ENCODE data around the gene DHRS3. TPM values are rescaled to one million over a fixed set of nuclear protein-coding genes. Genes with fewer than 3 reads are reported as not detected.

Gene DHRS3
- total RNA-seq, 3 donors from 2014 or later, result 85.9 to 141 (median 90.1) TPM

DNA sequence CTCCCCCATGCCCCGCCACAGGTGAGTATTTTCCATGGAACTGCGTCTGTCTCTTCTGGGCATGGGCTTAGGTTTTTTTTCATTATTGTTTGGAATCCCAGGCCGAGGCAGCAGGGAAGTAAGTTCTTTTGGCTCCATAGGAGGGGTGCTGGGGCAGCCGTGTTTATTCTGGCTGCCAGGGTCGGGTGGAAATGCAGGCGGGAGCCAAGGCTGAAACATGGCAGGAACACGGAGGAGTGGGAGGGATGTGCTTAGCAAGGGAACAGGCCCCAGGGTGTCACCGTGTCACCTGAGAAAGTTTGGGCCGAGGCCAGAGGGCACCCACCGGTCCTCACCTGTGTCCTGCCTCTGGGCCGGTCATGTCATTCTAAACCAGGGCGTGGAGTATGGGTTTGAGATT is 4.5 kb upstream of the DHRS3 start:
- Histone ChIP-seq H3K4me1 (ENCODE audit: low read depth) (peaks cover 9% of the 10 kb centered on the region), H3K4me3 (no peak overlapping the region), H3K36me3 (ENCODE audit: low read depth) (no peaks in the 10 kb centered on the region), H3K9me3 (no peaks in the 10 kb centered on the region)
- TF ChIP-seq, protein P1, sequence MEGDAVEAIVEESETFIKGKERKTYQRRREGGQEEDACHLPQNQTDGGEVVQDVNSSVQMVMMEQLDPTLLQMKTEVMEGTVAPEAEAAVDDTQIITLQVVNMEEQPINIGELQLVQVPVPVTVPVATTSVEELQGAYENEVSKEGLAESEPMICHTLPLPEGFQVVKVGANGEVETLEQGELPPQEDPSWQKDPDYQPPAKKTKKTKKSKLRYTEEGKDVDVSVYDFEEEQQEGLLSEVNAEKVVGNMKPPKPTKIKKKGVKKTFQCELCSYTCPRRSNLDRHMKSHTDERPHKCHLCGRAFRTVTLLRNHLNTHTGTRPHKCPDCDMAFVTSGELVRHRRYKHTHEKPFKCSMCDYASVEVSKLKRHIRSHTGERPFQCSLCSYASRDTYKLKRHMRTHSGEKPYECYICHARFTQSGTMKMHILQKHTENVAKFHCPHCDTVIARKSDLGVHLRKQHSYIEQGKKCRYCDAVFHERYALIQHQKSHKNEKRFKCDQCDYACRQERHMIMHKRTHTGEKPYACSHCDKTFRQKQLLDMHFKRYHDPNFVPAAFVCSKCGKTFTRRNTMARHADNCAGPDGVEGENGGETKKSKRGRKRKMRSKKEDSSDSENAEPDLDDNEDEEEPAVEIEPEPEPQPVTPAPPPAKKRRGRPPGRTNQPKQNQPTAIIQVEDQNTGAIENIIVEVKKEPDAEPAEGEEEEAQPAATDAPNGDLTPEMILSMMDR (IDR thresholded peaks at IDR 0.05), result no peak
- intact Hi-C loops (cut with DNase I, micrococcal nuclease), result loop anchor here (10.0 kb wide), 2 partner anchors 298 to 308 kb away; no protein-coding TSS in a partner anchor
- ATAC-seq (no peak), DNase-seq (no peak)

DNA sequence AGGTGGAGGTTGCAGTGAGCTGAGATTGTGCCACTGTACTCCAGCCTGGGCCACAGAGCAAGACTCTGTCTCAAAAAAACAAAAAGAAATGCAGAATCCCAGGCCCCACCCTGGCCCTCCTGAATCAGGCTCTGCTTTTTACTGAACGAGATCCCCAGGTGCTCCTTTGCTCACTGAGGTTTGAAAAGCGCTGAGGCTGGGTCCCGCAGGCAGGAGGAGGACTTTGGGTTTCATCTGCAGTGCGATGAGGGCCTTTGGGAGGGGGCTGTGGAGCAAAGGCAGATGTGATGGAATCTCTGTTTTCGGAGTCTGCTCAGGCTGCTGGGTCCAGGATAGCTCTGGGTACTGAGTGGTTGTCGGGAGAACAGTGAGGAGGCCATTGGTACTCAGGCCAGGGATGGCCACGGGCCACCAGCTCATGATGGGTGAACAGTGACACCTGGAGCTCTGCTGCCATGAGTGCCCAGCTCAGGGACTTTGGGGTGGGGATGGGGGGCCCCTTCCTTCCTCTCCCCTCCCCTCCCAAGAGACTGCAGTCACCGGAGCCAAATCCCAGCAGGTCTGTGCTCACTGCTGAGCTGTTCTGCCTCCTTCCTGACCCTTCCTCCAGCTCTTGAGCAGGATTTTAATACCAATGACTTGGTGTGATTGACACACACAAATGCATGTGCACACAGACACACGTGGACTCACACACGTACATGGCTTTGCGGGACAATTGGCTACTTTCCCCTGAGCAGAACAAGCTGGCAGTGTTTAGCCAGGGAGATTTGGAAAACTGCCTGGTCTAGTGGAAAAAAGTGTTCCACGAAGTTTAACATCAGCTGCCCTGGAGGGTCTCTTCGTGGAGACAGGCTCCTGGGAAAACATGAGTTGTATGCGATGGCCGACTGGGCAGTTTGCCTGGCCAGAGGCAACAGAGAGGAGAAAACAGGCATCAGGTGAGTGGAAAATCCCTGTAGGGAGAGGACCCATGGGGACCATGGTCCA is 3.6 kb upstream of the DHRS3 start:
- ATAC-seq, result no peak
- intact Hi-C loops (cut with DNase I, micrococcal nuclease), result loop anchor here (10.0 kb wide), 2 partner anchors 297 to 307 kb away; no protein-coding TSS in a partner anchor
- TF ChIP-seq, protein P1 (IDR thresholded peaks at IDR 0.05), result no peak
- DNase-seq, result no peak
- H3K4me1 ChIP-seq (ENCODE audit: low read depth), result peaks cover 9% of the 10 kb centered on the region
- no peaks in the 10 kb centered on the region for H3K9me3 ChIP-seq
- H3K4me3 ChIP-seq, result no peak overlapping the region
- no peaks in the 10 kb centered on the region for H3K36me3 ChIP-seq (ENCODE audit: low read depth)

DNA sequence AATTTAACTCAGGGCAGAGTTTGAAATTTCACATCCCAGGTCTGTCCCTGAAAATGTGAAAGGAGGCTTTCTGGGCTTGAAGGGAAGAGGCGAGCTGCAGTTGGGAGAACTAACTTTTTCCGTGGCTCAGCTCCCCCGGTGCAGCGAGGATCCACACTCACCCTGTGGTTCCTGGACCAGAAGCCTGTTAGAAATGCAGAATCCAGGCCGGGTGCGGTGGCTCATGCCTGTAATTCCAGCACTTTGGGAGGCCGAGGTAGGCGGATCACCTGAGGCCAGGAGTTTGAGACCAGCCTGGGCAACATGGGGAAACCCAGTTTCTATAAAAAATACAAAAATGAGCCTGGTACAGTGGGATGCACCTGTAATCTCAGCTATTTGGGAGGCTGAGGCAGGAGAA is 2.9 kb upstream of the DHRS3 start:
- peaks cover 9% of the 10 kb centered on the region for H3K4me1 ChIP-seq (ENCODE audit: low read depth)
- H3K9me3 ChIP-seq, result no peaks in the 10 kb centered on the region
- ATAC-seq (no peak), DNase-seq (no peak)
- TF ChIP-seq, protein P1 (IDR thresholded peaks at IDR 0.05), result no peak
- no peaks in the 10 kb centered on the region for H3K36me3 ChIP-seq (ENCODE audit: low read depth)
- intact Hi-C loops (cut with DNase I, micrococcal nuclease), result loop anchor here (10.0 kb wide), 2 partner anchors 296 to 306 kb away; no protein-coding TSS in a partner anchor
- H3K4me3 ChIP-seq, result no peak overlapping the region

DNA sequence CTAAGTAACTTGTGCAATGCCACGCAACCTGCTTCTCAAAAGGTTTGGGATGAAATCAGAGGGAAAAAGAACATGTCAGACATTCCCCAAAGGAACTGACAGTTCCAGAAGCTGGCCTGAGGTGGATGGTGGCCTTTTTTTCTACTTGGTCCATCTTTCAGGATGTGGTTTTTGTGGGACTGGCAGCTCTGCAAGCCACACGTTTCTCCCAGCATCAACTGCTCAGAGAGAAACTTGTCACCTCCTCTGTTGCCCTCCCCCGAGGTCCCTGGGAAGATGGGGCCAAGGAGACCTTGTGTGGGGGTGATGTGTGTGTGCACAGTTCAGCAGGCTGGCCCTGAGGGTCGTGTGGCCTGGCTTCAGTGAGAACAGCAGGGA is 2.5 kb upstream of the DHRS3 start:
- Histone ChIP-seq H3K36me3 (ENCODE audit: low read depth) (no peaks in the 10 kb centered on the region), H3K9me3 (no peaks in the 10 kb centered on the region), H3K4me3 (no peak overlapping the region), H3K4me1 (ENCODE audit: low read depth) (peaks cover 9% of the 10 kb centered on the region)
- TF ChIP-seq, protein P1 (IDR thresholded peaks at IDR 0.05), result no peak
- ATAC-seq, result no peak
- intact Hi-C loops (cut with DNase I, micrococcal nuclease), result loop anchor here (10.0 kb wide), 2 partner anchors 296 to 306 kb away; no protein-coding TSS in a partner anchor
- peak in 1 of 3 donors; percentile 21 for DNase-seq

DNA sequence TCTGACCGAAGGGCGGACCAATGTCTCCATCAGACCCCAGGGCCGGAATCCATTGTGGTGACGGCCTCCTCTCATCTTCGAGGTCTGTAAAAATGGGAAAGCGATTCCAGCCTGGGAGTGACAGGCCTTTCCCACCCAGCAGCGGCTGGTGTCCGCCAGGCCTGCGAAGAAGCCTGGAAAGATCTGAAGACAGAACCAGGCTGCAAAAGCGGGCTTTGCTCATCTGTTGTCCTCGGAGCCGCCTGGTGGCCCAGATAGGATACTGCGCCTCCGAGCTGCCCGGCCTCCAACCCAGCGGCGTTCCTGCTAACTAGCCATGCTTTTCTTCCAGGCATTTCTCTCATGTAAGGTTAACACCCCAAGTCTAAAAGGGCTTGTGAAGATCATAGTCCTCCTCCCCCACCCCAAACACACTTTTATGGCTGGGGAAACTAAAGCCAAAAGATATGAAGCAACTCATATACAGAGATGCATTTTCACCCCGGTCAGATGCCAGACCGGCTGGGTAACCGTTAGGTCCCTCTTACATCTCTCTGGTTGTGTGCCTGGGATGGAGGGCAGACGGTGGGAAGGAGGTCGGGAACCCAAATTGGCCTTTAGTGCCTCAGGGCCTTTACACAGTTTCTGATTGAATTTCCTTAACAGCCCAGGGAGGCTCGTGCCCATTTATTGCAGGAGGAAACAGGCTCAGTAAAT is 1.9 kb upstream of the DHRS3 start:
- Histone ChIP-seq H3K36me3 (ENCODE audit: low read depth) (no peaks in the 10 kb centered on the region), H3K4me1 (ENCODE audit: low read depth) (peaks cover 11% of the 10 kb centered on the region), H3K4me3 (no peak overlapping the region), H3K9me3 (no peaks in the 10 kb centered on the region)
- ATAC-seq (peak; percentile 66), DNase-seq (peak; percentile 88 to 92 (median 92))
- intact Hi-C loops (cut with DNase I, micrococcal nuclease), result loop anchor here (10.0 kb wide), 3 partner anchors 145 to 305 kb away; no protein-coding TSS in a partner anchor
- TF ChIP-seq, protein P1 (IDR thresholded peaks at IDR 0.05), result peak; percentile 92

All from mucosa of descending colon (tissue), 3 donors.